ENCODE results near the gene ANO7.

DNA sequence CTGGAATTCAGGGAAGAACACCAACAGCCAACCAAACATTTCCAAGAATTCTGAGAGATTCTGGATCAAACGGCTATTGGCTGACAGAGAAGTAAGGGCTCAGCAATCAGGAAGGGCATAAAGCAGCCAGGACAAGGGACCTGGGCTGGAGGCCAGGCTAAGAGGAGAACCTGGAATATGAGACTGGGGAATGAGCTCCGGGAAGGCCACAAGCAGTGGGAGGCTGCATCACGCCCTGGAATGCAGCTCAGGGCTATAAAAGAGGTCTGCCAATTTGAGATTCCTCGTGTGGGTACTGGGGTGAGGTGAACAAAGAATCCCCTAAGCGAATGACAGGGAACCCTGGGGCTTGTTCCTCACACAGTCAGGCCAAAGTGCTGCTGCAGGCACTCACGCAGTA lies 60.4 kb downstream of the ANO7 start:
- TF ChIP-seq, protein P1, sequence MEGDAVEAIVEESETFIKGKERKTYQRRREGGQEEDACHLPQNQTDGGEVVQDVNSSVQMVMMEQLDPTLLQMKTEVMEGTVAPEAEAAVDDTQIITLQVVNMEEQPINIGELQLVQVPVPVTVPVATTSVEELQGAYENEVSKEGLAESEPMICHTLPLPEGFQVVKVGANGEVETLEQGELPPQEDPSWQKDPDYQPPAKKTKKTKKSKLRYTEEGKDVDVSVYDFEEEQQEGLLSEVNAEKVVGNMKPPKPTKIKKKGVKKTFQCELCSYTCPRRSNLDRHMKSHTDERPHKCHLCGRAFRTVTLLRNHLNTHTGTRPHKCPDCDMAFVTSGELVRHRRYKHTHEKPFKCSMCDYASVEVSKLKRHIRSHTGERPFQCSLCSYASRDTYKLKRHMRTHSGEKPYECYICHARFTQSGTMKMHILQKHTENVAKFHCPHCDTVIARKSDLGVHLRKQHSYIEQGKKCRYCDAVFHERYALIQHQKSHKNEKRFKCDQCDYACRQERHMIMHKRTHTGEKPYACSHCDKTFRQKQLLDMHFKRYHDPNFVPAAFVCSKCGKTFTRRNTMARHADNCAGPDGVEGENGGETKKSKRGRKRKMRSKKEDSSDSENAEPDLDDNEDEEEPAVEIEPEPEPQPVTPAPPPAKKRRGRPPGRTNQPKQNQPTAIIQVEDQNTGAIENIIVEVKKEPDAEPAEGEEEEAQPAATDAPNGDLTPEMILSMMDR (IDR thresholded peaks at IDR 0.05), result no peak
- no peak for TF ChIP-seq POLR2A (IDR thresholded peaks at IDR 0.05)
